22Rv1 (cell line): ENCODE measurements around the gene HOXB9.

Source experiments
- H3K27ac ChIP-seq: fragments of 450-650 bp; 2 replicates; pipeline ENCODE4 v1.5.1; 2017
- ZFX ChIP-seq: fragments of 450-650 bp; IDR thresholded peaks from 2 replicates; pipeline ENCODE4 v1.6.1; 2017; ENCODE audit warnings: antibody characterized with exemption, borderline replicate concordance
- TF ChIP-seq, protein P1 (sequence below): fragments of 450-650 bp; IDR thresholded peaks from 2 replicates; pipeline ENCODE4 v1.5.1; 2017; ENCODE audit warnings: mild to moderate bottlenecking

The HOXB9 gene

DNA sequence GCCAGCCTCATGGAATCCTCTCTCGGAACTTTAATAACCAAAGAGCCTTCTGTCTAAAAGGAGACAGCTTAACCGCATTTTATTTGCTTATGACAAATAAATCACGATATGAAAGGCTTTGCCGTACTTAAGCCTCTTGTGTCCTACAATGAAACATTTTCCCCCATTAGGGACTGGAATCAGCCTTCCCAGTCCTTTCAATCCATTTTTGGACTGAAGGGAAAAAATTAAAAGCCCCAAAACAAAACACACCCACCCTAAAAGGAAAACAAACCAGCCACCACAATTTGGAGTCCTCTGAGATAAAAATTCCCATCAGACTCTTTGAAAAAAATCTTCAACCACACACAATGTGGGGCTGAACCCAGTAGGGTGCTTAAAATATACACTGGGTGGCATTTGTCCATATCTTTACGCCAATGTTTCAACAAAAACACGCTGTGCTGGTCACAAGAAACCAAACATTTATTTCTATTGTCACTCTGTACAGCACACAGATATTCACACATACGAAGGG, 51.0 kb downstream of the HOXB9 start:
- no peak for TF ChIP-seq ZFX
- TF ChIP-seq, protein P1, sequence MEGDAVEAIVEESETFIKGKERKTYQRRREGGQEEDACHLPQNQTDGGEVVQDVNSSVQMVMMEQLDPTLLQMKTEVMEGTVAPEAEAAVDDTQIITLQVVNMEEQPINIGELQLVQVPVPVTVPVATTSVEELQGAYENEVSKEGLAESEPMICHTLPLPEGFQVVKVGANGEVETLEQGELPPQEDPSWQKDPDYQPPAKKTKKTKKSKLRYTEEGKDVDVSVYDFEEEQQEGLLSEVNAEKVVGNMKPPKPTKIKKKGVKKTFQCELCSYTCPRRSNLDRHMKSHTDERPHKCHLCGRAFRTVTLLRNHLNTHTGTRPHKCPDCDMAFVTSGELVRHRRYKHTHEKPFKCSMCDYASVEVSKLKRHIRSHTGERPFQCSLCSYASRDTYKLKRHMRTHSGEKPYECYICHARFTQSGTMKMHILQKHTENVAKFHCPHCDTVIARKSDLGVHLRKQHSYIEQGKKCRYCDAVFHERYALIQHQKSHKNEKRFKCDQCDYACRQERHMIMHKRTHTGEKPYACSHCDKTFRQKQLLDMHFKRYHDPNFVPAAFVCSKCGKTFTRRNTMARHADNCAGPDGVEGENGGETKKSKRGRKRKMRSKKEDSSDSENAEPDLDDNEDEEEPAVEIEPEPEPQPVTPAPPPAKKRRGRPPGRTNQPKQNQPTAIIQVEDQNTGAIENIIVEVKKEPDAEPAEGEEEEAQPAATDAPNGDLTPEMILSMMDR, result no peak
- no peak overlapping the region for H3K27ac ChIP-seq

DNA sequence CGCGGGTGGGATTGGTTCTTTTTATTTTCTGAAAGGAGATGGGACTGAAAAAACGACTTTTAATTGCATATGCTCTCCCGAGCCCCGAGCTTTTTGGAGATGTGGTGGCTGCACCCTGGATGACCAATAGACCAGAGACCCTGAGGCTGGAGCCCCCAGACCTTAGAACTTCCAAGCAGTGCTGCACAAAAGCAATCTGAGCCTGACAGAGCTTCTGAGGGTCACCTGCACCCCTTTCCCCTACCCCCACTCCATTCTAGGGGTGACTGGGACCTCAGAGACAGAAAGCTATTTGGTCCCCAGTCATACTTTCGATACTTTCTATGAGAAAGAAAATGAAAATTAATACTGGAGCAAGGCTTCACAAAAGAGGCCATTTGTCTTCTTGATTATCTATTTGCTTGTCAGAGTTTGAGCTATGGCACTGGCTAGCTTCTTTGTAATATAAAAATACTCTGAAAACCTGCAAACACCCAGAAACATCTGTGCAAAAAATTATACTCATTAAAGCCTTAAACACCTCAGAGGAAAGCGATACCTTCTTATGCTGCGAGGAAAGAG, 51.6 kb downstream of the HOXB9 start:
- TF ChIP-seq, protein P1, result no peak
- no peak for TF ChIP-seq ZFX
- H3K27ac ChIP-seq, result no peak overlapping the region

DNA sequence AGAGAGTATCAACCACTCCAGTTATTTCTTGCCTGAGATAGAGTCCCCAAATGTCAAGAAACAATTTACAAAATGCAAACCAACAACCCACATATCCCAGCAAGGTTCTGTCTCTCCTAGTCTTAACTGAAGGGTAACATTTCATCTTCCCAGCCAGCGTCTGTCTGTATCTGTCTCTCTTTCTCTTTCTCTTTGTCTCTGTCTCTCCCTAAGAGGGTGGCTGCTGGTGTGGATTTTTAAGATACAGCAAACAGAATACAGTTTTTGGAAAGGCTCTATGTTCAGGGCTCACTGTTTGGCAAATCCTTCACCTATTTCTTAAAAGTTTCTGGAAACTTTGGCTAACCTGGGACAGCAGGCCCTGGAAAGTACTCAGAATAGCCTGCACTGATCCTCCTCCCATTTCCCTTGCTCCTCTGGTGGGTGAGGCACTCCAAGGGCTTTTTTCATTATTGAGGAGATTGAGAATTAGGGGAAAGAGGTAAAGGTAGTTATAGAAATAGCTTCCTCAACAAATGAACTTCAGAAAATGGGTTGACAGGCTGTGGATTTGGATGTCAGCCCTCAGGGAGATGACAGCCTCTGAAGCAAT, 54.2 kb downstream of the HOXB9 start:
- TF ChIP-seq, protein P1, result no peak
- TF ChIP-seq ZFX, result no peak
- no peak overlapping the region for H3K27ac ChIP-seq
